ENCODE measurements around the gene HOXC10. TPM values are rescaled to one million over a fixed set of nuclear protein-coding genes. Genes with fewer than 3 reads are reported as not detected.
A peak's percentile ranks its signal among the peaks of the same experiment; 100 is the strongest.

HOXC10 gene
- total and polyA plus RNA-seq, 2 donors from 2014 or later = 49.7 to 50.7 TPM

DNA sequence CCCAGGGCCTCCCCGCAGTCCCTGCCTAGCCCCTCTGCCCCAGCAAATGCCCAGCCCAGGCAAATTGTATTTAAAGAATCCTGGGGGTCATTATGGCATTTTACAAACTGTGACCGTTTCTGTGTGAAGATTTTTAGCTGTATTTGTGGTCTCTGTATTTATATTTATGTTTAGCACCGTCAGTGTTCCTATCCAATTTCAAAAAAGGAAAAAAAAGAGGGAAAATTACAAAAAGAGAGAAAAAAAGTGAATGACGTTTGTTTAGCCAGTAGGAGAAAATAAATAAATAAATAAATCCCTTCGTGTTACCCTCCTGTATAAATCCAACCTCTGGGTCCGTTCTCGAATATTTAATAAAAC is 45.5 kb downstream of the HOXC10 start:
- Histone ChIP-seq H3K9me3 (ENCODE audit: control insufficient read depth in 2 of 3, insufficient read depth in 1 of 3, low read length in 3 of 3) (no peaks in the 10 kb centered on the region), H3K27ac (ENCODE audit: low read depth in 2 of 2, low read length in 2 of 2) (no peak overlapping the region)

DNA sequence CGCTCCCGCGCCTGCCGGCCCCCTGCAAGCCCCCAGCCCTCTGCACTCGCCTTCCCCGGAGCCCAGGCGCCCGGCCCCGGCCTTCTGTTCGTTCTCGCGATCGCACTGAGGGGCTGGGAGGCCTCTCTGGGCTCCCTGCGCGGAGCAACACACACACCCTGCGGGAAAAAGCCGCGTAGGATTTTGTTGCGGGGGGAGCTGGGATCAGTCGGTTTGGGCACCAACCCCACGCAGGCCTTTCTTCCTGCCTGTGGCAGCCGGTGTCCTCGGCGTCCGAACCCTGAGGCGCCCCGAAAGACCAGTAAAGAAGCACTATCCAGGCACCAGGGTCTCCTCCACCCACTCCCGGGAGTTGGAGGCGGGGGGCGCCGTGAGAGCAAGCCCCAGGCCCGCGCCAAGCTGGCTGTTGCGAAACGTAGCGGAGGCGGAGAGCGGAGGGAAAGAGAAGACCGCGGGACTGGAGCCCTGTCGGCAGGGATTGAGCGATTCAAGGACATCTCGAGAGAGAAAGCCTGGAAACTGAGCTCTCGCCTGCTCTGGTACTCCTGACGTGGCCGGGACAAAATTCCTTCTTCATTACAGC is 46.0 kb downstream of the HOXC10 start:
- H3K4me1 ChIP-seq (ENCODE audit: control insufficient read depth in 2 of 3, insufficient read depth in 2 of 3, low read depth in 1 of 3, low read length in 3 of 3) = peaks cover 9 to 20% (median 9%) of the 10 kb centered on the region in 3 donors
- H3K9ac ChIP-seq (ENCODE audit: low read length in 3 of 3) = no peak overlapping the region
- no peak overlapping the region for H3K27ac ChIP-seq (ENCODE audit: low read depth in 2 of 2, low read length in 2 of 2)
- no peak overlapping the region for H3K4me3 ChIP-seq (ENCODE audit: low read length in 3 of 3)
- intact Hi-C loops (cut with DNase I) = loop anchor here (10.0 kb wide), 1 partner anchor 104 kb away; no protein-coding TSS in a partner anchor
- DNase-seq = peak in 3 of 5 donors; percentile 60 to 86 (median 75)
- H3K27me3 ChIP-seq (ENCODE audit: control insufficient read depth, insufficient read depth, low read length) = peaks cover 3% of the 10 kb centered on the region
- no peak for FAIRE-seq
- no peaks in the 10 kb centered on the region for H3K9me3 ChIP-seq (ENCODE audit: control insufficient read depth in 2 of 3, insufficient read depth in 1 of 3, low read length in 3 of 3)
- peaks cover 0 to 4% (median 0%) of the 10 kb centered on the region in 3 donors for H3K36me3 ChIP-seq (ENCODE audit: control insufficient read depth in 2 of 3, insufficient read depth in 3 of 3, low read length in 3 of 3)
- TF ChIP-seq, protein P1, sequence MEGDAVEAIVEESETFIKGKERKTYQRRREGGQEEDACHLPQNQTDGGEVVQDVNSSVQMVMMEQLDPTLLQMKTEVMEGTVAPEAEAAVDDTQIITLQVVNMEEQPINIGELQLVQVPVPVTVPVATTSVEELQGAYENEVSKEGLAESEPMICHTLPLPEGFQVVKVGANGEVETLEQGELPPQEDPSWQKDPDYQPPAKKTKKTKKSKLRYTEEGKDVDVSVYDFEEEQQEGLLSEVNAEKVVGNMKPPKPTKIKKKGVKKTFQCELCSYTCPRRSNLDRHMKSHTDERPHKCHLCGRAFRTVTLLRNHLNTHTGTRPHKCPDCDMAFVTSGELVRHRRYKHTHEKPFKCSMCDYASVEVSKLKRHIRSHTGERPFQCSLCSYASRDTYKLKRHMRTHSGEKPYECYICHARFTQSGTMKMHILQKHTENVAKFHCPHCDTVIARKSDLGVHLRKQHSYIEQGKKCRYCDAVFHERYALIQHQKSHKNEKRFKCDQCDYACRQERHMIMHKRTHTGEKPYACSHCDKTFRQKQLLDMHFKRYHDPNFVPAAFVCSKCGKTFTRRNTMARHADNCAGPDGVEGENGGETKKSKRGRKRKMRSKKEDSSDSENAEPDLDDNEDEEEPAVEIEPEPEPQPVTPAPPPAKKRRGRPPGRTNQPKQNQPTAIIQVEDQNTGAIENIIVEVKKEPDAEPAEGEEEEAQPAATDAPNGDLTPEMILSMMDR (IDR thresholded peaks at IDR 0.05; ENCODE audit: borderline replicate concordance, extremely low read depth, insufficient read depth) = no peak

More for the DNA sequence above, 45.5 kb downstream of the HOXC10 start:
- Histone ChIP-seq H3K9ac (ENCODE audit: low read length in 3 of 3) (no peak overlapping the region), H3K27me3 (ENCODE audit: control insufficient read depth, insufficient read depth, low read length) (peaks cover 3% of the 10 kb centered on the region), H3K36me3 (ENCODE audit: control insufficient read depth in 2 of 3, insufficient read depth in 3 of 3, low read length in 3 of 3) (peaks cover 0 to 4% (median 0%) of the 10 kb centered on the region in 3 donors), H3K4me3 (ENCODE audit: low read length in 3 of 3) (no peak overlapping the region), H3K4me1 (ENCODE audit: control insufficient read depth in 2 of 3, insufficient read depth in 2 of 3, low read depth in 1 of 3, low read length in 3 of 3) (peaks cover 7 to 14% (median 9%) of the 10 kb centered on the region in 3 donors)
- FAIRE-seq (no peak), DNase-seq (no peak)
- intact Hi-C loops (cut with DNase I) = loop anchor here (10.0 kb wide), 1 partner anchor 104 kb away; no protein-coding TSS in a partner anchor
- TF ChIP-seq, protein P1 (IDR thresholded peaks at IDR 0.05; ENCODE audit: borderline replicate concordance, extremely low read depth, insufficient read depth) = no peak

DNA sequence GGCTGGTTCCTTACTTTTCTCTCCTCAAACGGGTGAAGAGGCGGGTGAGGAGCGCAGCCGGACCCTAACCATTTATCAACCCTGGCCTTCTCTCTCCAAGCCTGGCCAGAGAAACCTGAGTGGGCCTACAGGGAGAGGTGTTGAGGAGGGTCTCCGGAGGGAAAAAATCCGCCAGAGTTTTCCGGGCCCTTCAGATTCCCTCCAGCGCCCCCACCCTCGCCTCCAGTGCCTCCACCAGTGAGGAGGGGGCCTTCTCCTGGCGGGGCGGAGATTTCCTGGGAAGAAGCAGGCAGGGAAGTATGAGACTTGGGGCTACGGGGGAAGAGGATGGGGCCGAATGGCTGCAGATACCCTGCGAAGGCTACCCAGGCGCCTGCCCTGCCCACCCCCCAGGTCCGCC is 46.5 kb downstream of the HOXC10 start:
- DNase-seq = peak in 1 of 5 donors; percentile 69
- TF ChIP-seq, protein P1 (IDR thresholded peaks at IDR 0.05; ENCODE audit: borderline replicate concordance, extremely low read depth, insufficient read depth) = no peak
- H3K27ac ChIP-seq (ENCODE audit: low read depth in 2 of 2, low read length in 2 of 2) = no peak overlapping the region
- H3K9me3 ChIP-seq (ENCODE audit: control insufficient read depth in 2 of 3, insufficient read depth in 1 of 3, low read length in 3 of 3) = no peaks in the 10 kb centered on the region
- intact Hi-C loops (cut with DNase I) = loop anchor here (10.0 kb wide), 1 partner anchor 103 kb away; no protein-coding TSS in a partner anchor
- H3K27me3 ChIP-seq (ENCODE audit: control insufficient read depth, insufficient read depth, low read length) = no peaks in the 10 kb centered on the region
- H3K36me3 ChIP-seq (ENCODE audit: control insufficient read depth in 2 of 3, insufficient read depth in 3 of 3, low read length in 3 of 3) = peaks cover 0 to 4% (median 0%) of the 10 kb centered on the region in 3 donors
- FAIRE-seq = no peak
- no peak overlapping the region for H3K4me3 ChIP-seq (ENCODE audit: low read length in 3 of 3)
- no peak overlapping the region for H3K9ac ChIP-seq (ENCODE audit: low read length in 3 of 3)
- peaks cover 4 to 22% (median 10%) of the 10 kb centered on the region in 3 donors for H3K4me1 ChIP-seq (ENCODE audit: control insufficient read depth in 2 of 3, insufficient read depth in 2 of 3, low read depth in 1 of 3, low read length in 3 of 3)

Data from kidney (tissue), 14 donors.